K562 (cell line): Measurements from ENCODE around the gene FKBP7. TPM values are rescaled to one million over a fixed set of nuclear protein-coding genes. Genes with fewer than 3 reads are reported as not detected.

ENCODE experiments used
- ATF1 ChIP-seq, 2 experiments: fragments of 450-650 bp in 1 of 2; IDR thresholded peaks; 2 replicates each; pipeline ENCODE4 v1.6.1; 2016; ENCODE audit warnings: missing compliant biosample characterization in 1 of 2, missing genetic modification characterization in 1 of 2
- CXXC5 ChIP-seq: fragments of 250-450 bp; sonication (Bioruptor Pico); IDR thresholded peaks from 2 replicates; pipeline ENCODE4 v1.8.0; 2022; ENCODE audit warnings: inconsistent platforms, mild to moderate bottlenecking, moderate library complexity
- FOXO4 ChIP-seq: fragments of 450-650 bp; formaldehyde crosslinking; IDR thresholded peaks from 2 replicates; pipeline ENCODE4 v1.4.0; 2020; ENCODE audit warnings: mild to moderate bottlenecking, moderate library complexity
- HCFC1 ChIP-seq: IDR thresholded peaks from 2 replicates; pipeline ENCODE4 v1.6.1; 2012; ENCODE audit warnings: low read depth, low read length, improper control_type of control experiment
- SIN3A ChIP-seq, 2 experiments: fragments of 150-350 bp in 1 of 2; IDR thresholded peaks; 2 replicates each; pipeline ENCODE4 v1.6.1; 2011 to 2016; ENCODE audit warnings: borderline replicate concordance in 2 of 2, low read depth in 2 of 2, low read length in 2 of 2, mild to moderate bottlenecking in 2 of 2, moderate library complexity in 2 of 2; ENCODE audit not compliant: control insufficient read depth in 1 of 2
- STAT5B ChIP-seq: fragments of 250-450 bp; sonication (Bioruptor Pico); IDR thresholded peaks from 2 replicates; pipeline ENCODE4 v1.8.0; 2021; ENCODE audit warnings: mild to moderate bottlenecking, inconsistent platforms
- TOE1 ChIP-seq, 2 experiments: fragments of 450-650 bp in 1 of 2; sonication (generic) in 1 of 2; formaldehyde crosslinking in 1 of 2; IDR thresholded peaks; 2 replicates each; pipeline versions ENCODE4 v1.7.1 to v1.8.0; 2016 to 2022; ENCODE audit warnings: borderline replicate concordance in 2 of 2, mild to moderate bottlenecking in 2 of 2, antibody characterized with exemption in 1 of 2, inconsistent platforms in 1 of 2, low read depth in 1 of 2, missing genetic modification reagents in 1 of 2, moderate library complexity in 1 of 2
- ZKSCAN8 ChIP-seq: fragments of 200-800 bp; sonication (Bioruptor generic); IDR thresholded peaks from 2 replicates; pipeline ENCODE4 v1.6.1; 2016; ENCODE audit warnings: missing genetic modification characterization, missing compliant biosample characterization
- ZNF277 ChIP-seq: fragments of 250-450 bp; sonication (Bioruptor Pico); IDR thresholded peaks from 2 replicates; pipeline ENCODE4 v1.8.0; 2022; ENCODE audit warnings: inconsistent platforms, mild to moderate bottlenecking, moderate library complexity, borderline replicate concordance
- ZNF282 ChIP-seq: sonication (generic); formaldehyde crosslinking; IDR thresholded peaks from 2 replicates; pipeline ENCODE4 v1.8.1; 2023; ENCODE audit warnings: missing genetic modification reagents
- ZNF354B ChIP-seq: fragments of 250-450 bp; sonication (Bioruptor Pico); IDR thresholded peaks from 2 replicates; pipeline ENCODE4 v1.4.0; 2020
- polyA plus RNA-seq, 8 experiments: library from polyadenylated mRNA; depleted of rRNA in 4 of 8; stranded (reverse) in 5 of 8; unstranded in 3 of 8; fragments of >200 nt; fragmentation: Nextera tagmentation in 2 of 8; fragmentation: Illumina TruSeq in 1 of 8; extraction: Ambion mirVana in 2 of 8; extraction: Trizol in 1 of 8; gene quantifications; 2 replicates each; pipeline versions ENCODE4 v1.2.1 to v1.2.3, GENCODE V29; 2011 to 2014; ENCODE audit warnings: inconsistent platforms in 1 of 8, missing spikeins in 1 of 8
- total RNA-seq, 7 experiments: library from RNA; depleted of rRNA in 6 of 7; stranded (reverse); fragments of >200 nt in 6 of 7; fragmentation: Illumina TruSeq in 2 of 7; extraction: Trizol in 2 of 7; gene quantifications; 2 replicates each; pipeline versions ENCODE4 v1.2.1 to v1.2.3, GENCODE V29; 2011 to 2021; ENCODE audit warnings: low replicate concordance in 1 of 7

FKBP7 gene
- total and polyA plus RNA-seq, 9 of the 15 experiments (the other 6 are each of a cell fraction or from before 2014, with no cell fraction given), result 6.1 to 23.2 (median 19.0) TPM

- 0 out of 2 replicates have a peak, but pooled peaks have one; percentile 12 for TF ChIP-seq TOE1 (IDR thresholded peaks at IDR 0.05; ENCODE audit: borderline replicate concordance)
- no peak for TF ChIP-seq TOE1 (CRISPR knock-in tag; IDR thresholded peaks at IDR 0.05; ENCODE audit: borderline replicate concordance, low read depth)
- TF ChIP-seq ZNF282 (CRISPR knock-in tag), result no peak
- TF ChIP-seq HCFC1, result peak; percentile 18; the same call in 1 of the 2 replicates
- no peak for TF ChIP-seq ZNF277 (CRISPR knock-in tag)
- no peak for TF ChIP-seq CXXC5 (CRISPR knock-in tag)
- no peak for TF ChIP-seq ZKSCAN8 (CRISPR knock-in tag)
- TF ChIP-seq ZNF354B (CRISPR knock-in tag), result no peak
- peak; percentile 33; the same call in 1 of the 2 replicates for TF ChIP-seq ATF1 (CRISPR knock-in tag; IDR thresholded peaks at IDR 0.05)
- TF ChIP-seq ATF1 (tag; IDR thresholded peaks at IDR 0.05), result peak; percentile 88; the same call in 1 of the 2 replicates
- TF ChIP-seq FOXO4 (CRISPR knock-in tag), result no peak
- TF ChIP-seq SIN3A (IDR thresholded peaks at IDR 0.05; ENCODE audit: borderline replicate concordance in 2 of 2, control insufficient read depth in 1 of 2, low read depth in 2 of 2, low read length in 2 of 2), result peak; percentile 70 to 95; a peak in 3 of 4 replicates
- TF ChIP-seq STAT5B (CRISPR knock-in tag), result no peak
These were observed 28.0 kb downstream of the FKBP7 start (continued) for GRCh38 chr2:178450524-178450773.
